Effector CD4-positive, alpha-beta T cell (primary cell): ENCODE measurements around the gene RHOBTB1.
"Not testable (repeated sequence)": the region's sequence is repeated elsewhere in the genome, so short reads cannot be mapped to it uniquely, and the experiment has no call there.

Experiments
- DNase-seq: peaks from one replicate; pipeline ENCODE4 v3.0.0-alpha.2; 2020

RHOBTB1 gene

DNA sequence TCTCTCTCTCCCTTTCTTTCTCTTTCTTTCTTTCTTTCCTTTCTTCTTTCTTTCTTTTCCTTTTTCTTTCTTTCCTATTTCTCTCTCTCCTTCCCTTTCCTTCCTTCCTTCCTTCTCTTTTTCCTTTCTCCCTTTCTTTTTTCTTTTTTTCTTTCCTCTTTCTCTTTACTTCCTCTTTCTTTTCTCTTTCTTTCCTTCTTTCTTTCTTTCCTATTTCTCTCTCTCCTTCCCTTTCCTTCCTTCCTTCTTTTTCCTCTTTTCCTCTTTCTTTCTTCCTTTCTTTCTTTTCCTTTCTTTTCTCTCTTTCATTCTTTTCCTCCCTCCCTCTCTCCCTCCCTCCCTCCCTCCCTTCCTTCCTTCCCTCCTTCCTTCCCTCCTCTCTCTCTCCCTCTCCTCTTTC is 81.5 kb downstream of the RHOBTB1 start:
- no peak for DNase-seq

DNA sequence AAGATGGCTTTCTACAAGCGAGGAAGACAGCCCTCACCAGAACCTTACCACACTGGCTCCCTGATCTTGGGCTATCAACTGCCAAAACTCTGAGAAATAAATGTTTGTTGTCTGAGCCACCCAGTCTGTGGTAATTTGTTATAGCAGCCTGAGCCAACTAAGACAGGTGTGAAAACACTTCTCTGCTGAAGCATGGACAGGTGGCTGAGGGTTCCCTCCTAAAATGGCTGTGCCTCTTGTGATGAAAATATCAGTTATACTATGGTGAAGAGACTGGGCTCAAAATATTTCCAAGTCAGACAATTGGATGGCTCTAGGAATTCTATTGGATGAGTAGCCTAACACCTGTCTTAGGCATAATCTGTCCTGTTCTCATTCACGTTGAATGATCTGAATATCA is 87.6 kb downstream of the RHOBTB1 start:
- no peak for DNase-seq

- no peak for DNase-seq
Measured at GRCh38 chr10:60853637-60854036, 90.3 kb downstream of the RHOBTB1 start.

DNA sequence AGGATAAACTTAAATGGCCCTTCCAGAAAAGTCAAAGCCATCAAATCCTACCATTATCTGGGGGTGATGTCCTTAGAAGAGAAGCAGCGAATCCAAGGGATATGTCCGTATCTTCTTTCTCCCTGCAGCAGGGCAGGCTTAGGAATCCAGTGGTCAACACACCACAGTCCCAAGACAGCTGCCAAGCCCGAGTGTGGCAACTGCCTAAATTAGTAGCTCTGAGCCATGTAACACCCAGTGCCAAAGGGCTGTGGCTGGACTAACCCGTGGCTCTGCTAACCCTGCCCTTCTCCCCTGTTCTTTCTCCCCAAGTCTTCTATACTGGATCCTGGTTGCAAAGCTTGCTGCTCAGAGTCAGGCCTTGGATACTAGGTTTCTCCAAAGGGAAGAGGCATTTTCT is 90.9 kb downstream of the RHOBTB1 start:
- DNase-seq: no peak

- no peak for DNase-seq
Measured at GRCh38 chr10:60849740-60850139, 94.2 kb downstream of the RHOBTB1 start.

- no peak for DNase-seq
Measured at GRCh38 chr10:60849217-60849616, 94.8 kb downstream of the RHOBTB1 start.

DNA sequence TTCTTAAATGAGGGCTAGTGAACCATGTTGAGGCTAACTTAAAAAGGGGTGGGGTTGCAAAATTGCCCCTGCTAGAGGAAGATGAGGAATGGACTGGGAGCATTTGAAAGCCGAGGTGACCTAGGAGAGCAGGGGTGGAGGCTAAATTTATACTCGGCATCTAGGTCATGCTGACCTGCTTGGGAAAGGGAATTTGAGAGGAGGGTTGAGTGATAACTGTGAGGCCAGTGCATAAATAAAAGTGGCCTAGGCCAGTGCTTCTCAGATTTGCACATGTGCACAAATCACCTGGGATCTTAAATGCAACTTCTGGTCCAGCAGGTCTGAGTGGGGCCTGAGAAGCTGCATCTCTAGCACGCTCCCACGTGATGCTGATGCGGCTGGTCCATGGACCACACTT is 95.3 kb downstream of the RHOBTB1 start:
- no peak for DNase-seq

GRCh38 chr10:60848126-60848525 is 95.9 kb downstream of the RHOBTB1 start:
- no peak for DNase-seq

DNA sequence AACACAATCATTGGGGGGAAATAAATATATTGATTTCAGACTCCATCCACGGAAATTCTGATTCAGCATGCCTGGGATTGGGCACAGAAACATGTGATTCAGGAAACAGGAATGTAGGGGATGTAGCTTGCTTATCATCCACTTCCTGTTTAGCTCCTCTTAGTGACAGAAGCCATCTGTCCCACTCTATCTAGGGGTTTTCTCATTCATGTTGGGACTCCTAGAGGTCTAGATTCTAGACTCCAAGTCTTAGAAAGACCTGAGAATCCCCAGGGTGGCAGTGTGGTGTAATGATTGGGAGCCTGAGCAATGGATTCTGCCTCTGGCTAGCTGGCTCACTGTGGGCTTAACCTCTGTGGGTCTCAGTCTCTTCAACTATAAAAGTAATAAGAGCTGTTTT is 97.8 kb downstream of the RHOBTB1 start:
- no peak for DNase-seq

DNA sequence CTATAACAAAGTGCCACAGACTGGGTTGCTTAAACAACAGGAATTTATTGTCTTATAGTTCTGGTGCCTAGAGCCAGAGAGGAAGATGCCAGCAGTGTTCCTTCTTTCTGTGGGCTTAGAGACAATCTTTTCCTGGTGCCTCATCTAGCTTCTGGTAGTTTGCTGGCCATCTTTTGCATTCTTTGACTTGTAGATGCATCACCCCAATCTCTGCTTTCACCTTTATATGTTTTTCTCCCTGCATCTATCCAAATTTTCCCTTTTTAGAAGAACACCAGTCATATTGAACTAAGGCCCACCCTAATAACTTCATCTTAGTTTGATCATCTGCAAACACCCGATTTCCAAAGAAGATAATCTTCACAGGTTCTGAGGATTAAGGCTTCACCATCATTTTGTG is 98.9 kb downstream of the RHOBTB1 start:
- no peak for DNase-seq

DNA sequence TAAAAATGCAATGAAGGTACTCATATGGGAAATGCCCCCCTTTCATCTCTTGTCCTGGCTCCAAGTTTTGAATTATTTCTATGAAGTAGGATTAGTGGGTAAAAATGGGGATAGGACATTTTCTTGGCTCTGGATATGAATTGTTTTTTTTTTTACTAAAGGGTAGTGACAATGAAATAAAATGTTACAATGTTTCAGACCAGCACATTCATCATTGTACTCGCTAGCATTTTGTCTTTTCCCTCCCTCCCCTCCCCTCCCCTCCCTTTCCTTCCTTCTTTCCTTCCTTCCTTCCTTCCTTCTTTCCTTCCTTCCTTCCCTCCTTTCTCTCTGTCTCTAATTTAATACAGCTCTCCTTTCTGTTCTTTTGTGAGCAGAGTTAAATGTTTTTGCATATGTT is 101.3 kb downstream of the RHOBTB1 start:
- no peak for DNase-seq

- DNase-seq: not testable (repeated sequence)
Measured at GRCh38 chr10:60841227-60841626, 102.8 kb downstream of the RHOBTB1 start.

- DNase-seq: no peak
Measured at GRCh38 chr10:60835049-60835448, 108.9 kb downstream of the RHOBTB1 start.

DNA sequence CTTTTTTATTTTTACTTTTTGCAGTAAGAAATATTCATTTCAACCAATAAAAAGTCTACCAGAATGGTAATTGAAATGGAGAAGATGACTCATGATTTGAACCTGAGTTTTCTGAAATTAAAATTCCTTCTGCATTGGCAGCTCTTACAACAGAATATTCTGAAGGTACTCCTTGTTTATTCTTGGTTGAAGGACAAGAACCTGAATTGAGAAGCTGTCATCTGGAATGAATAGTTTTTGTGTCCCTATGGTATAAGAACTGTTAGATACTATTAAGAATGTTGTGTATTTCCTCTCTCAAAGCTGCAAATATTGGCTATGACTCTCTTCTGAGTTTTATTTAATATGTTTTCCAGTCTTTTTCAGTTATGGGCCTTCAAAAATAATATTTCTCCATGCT is 109.6 kb downstream of the RHOBTB1 start:
- no peak for DNase-seq

DNA sequence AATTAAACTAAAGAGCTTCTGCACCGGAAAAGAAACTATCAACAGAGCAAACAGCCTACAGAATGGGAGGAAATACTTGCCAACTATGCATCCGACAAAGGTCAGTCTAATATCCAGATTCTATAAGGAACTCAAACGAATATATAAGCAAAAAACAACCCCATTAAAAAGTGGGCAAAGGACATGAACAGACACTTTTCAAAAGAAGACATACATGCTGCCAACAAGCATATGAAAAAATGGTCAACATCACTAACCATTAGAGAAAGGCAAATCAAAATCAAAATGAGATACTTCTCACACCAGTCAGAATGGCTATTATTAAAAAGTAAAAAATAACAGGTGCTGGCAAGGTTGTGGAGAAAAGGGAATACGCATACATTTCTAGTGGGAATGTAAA is 111.8 kb downstream of the RHOBTB1 start:
- not testable (repeated sequence) for DNase-seq

DNA sequence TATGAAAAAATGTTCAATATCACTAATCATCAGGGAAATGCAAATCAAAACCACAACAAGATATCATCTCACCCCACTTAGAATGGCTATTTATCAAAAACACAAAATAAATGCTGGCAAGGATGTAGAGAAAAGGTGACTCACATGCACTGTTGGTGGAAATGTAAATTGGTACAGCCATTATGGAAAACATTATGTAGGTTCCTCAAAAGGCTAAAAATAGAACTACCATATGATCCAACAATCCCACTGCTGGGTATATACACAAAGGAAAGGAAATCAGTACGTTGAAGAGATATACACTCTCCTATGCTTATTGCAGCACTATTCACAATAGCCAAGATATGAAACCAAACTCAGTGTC is 115.5 kb downstream of the RHOBTB1 start:
- no peak for DNase-seq

DNA sequence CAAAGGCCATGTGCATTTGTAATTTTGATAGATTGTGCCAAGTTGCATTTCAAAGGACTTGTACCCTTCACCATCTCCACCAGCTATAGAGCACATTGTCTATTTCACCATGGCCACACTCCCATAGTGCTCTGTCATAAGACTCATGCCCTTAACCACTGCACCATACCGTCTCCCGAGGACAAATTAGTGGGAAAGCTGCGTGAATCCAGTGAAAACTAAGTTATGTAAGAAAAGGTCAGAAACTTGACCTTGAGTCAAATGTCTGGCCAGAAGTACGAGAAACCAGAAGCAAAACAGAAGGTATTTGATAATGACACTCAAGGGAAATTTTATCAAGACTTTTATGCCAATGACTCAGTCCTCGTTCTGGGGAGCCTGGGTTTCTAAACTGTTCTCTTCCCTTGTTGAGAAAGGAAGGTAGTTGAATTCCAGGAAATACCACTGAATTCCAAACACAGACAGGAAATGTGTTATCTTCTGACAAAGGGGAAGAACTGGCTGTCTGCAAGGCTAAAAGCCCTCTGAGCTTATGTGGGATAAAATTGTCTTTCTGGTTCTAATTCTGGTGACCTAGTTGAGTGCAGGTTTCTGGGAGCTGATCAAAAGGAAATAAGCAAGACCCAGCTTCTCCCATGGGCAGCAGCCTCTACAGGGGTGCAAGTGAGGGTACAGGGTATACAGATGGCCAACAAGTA is 116.0 kb downstream of the RHOBTB1 start:
- DNase-seq: no peak

DNA sequence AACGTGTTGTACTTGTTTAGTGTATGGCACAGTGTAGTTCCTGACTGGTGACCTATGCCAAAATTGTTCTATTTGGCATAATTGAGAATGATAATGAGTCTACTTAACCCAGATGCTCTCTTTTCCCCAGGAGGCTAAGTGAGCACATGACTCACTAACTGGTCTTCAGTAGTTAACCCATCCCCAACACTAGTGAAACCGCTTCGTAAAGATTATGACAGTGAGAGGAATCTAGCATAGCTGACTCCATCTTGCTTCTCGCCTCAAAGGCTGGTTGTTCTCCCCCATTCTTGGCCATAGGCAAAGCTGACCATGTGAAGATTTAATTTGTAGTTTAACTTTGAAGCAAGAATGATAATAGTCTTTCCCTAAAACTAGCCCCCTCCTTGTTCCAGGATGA is 118.5 kb downstream of the RHOBTB1 start:
- DNase-seq: no peak

DNA sequence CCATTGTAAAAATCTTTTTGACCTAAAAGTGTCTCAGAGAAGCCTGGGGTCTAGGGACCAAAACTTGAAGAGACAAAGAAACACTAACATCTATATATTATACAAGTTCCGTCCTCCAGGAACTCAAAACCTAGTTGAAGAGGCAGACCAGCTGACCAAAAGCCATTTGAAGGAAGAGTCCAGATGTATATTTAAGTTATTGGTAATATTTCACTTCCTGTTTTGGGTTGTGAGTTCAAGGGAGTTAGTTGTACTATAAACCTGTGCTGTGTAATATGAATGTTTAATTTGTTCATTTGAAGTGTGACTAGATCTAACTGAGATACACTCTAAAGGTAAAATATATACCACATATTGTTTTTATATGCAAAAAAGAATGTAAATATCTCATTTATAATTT is 120.7 kb downstream of the RHOBTB1 start:
- DNase-seq: no peak

DNA sequence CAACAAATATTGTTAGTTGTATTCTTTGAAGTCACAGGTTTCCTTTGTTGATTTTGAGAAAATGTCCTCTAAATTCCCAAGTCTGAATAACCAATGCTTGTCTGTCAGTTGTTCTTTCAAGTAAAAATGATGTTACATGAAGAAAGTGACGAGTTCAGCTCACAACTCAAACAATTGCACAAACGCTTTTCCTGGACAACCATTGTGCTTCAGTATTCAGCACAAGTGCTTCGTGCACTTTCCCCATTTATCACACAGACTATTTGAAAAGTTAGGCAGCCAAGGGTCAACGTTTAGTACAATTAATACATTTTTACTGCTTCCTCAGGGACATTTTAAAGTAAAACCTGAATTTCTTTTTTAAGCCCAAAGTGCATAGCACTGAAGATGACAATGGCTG is 121.2 kb downstream of the RHOBTB1 start:
- no peak for DNase-seq

GRCh38 chr10:60821656-60822055 is 122.3 kb downstream of the RHOBTB1 start:
- DNase-seq: no peak

- DNase-seq: no peak
Measured at GRCh38 chr10:60820093-60820754, 123.8 kb downstream of the RHOBTB1 start.
